CD4-positive, alpha-beta T cell treated with Interferon alpha-2 for 1 hour (primary cell): ENCODE results near the gene KRT33B.
"Not testable (repeated sequence)": the region's sequence is repeated elsewhere in the genome, so short reads cannot be mapped to it uniquely, and the experiment has no call there.

ENCODE experiments used
- DNase-seq, 2 donors: peaks; one replicate each; pipeline ENCODE4 v3.0.0-alpha.2; 2020 to 2022

KRT33B gene

DNA sequence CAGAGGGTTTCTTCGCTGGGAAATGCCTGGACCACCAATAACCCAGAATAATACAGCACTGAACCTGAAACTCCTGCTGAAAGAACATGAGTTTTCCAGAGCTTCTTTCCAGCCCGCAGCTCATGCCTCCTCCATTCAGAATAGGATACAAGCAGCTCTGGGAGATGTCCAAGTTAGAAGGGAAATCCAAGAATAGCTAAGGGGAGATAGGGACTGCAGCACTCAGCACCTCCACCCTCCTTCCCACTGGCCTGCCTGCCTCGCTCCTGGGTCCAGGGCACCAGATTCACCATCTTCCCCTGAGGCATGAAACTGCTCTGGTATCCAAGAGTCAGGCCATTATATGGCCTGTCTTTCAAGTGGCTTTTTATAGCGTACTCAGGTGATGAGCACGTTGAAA lies 23.7 kb upstream of the KRT33B start:
- DNase-seq, result no peak

DNA sequence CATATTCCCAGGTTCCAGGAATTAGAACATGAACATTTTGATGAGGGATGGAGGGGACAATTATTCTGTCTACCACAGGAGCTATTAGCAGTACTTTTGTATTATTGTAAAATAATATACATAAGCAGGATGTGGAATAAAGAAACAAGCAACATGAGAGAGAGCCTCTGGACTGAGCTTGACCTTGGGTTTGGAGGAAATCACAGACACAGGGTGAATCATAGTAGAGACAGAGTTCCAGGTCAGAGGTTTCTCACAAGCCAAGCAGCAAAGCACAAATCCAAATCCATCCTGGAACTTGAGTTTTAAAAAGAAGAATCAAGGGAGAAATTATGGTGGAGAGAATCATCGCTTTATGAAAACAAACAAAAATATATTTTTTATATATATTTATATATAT lies 22.7 kb upstream of the KRT33B start:
- no peak for DNase-seq

DNA sequence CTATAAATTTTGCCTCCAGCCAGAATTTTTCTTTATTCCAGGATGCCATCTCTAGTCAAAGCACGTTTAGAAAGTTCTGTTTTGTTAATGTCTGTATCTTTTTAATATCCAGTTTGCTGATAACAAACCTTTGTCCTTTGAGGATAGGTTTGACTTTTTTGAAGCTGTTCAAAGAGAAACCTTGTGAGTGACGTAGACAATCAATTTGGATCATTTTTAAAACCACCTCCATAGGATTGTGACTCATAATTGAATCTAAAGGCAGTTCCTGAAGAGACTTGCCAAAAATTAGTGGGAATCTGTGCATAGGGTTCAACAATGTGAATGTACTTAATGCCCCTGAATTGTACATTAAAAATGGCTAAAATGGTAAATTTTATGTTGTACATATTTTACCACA lies 21.9 kb upstream of the KRT33B start:
- DNase-seq, result no peak

DNA sequence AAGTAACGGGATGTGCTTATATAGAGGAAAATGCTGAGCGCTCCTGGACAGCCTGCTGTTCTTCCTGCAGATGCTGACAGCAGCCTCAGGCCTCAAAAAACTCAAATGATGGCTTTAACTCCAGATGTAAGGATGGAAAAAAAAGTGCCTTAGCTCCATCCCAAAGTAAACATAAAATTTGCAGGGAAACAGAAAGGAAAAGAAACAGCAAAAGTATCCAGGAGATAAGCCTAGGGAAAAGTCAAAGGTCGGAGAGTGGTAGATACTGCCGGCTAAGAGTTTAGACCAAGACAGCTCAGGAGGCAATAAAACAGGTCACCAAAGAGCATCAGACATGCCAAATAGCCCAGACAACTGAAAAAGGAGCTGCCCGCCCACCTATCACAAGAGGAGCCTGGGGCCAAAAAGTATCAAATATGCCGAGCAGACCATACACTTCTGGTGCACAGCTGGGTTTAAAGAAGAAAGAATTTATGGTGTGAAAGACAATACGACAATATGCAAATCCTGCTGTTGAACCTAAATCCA lies 20.9 kb upstream of the KRT33B start:
- DNase-seq, result no peak

DNA sequence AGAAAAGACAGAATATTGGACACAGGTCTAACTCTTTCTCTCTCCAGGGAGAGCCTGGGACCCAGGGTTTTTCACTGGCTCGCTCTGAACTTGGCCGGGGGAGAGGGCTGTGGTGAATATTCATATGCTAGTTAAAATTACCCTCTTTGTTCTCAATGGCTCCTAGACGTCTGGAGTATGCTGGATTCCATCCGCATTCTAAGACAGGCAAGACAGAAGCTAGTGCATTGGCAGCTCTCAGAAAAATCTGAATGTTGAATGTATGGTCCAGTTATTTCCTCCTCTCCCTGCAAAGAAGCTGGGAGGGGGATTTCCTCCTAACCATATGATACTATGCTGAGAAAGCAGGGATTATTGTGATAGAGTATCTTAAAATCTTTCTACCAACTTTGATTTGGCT lies 18.1 kb upstream of the KRT33B start:
- no peak for DNase-seq

DNA sequence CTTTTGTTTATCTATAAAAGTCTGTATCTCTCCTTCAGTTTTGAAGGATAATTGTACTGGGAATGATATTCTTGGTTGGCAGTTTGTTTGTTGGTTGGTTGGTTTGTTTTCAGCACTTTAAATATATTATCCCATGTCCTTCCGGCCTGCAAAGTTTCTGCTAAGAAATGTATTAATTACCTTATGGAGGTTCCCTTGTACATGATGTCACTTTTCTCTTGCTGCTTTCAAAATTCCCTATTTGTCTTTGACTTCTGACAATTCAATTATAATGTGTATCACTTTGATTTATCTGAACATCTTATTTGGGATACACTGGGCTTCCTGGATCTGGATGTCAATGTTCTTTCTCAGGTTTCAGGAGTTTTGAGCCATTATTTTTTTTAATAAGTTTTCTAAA lies 16.6 kb upstream of the KRT33B start:
- no peak for DNase-seq

DNA sequence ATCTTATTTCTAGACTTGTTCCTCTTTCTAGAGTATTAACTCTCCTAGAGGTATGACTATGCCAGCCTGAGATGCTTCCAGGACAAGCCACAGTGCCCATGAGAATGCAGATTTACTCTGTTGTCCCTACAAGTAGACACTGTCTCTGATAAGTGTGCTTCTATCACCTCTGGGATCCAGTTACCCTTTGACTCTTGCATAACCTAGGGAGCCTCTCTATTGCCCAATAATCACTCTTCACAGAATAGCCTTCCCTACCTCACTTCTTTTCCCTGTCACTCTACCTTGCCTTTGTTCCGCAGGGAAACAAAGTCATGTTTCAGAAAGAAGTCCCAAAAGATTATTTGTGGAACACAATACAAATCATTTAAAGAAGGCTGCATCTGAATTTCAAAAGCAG lies 14.1 kb upstream of the KRT33B start:
- DNase-seq, result no peak

DNA sequence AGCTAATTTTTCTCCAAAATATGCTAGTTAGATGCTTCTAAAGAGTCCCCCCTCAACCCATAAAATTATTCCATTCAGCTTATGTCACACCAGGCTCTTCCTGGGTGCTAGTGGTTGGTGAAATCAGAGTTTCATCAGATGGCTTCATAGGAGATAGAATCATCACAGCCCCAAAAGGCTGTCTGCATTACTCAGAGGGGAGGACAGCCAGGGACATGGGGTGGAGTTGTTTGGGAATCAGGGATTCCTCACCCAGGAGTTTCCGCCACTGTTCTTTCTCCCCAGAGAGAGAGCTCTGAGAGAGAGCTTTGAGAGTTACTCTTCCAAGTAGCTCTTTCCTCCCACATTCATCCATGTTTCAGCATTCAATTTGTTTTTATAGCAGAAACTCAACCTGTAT lies 12.8 kb upstream of the KRT33B start:
- no peak for DNase-seq

DNA sequence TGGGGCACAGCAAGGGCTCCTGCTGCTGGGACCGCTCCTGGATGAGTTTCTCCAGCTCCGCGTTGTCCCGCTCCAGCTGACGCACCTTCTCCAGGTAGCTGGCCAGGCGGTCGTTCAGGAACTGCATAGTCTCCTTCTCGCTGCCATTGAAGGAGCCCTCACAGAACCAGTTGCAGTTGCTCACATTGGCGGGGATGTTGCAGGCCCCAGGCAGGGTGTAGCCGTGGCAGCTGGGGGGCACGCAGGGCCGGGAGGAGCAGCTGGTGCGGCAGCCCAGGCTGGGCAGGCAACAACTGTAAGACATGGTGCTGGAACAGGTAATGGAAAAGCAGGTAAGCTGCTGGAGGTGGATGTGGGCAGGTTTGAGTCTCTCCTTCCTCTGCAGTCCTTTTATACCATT lies 12.3 kb upstream of the KRT33B start, which contains the start of gene KRT34:
Gene KRT34 (minus strand): TSS at position 364 of the 400 bp plus-strand sequence. CDS start 60 bp downstream, at position 304.
- DNase-seq, result not testable (repeated sequence)

DNA sequence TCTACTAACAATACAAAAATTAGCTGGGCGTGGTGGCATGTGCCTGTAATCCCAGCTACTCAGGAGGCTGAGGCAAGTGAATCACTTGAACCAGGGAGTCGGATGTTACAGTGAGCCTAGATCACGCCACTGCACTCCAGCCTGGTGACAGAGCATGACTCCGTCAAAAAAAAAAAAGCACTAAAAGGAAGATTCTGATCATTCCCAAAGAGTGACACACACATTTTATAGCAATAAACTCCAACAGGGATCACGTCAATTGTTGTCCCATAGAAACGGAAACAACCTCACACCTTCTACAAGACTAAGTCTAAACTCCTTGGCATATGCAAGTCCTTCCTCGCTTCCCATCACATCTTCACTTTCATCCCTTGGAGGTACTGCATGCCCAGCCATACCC lies 10.5 kb upstream of the KRT33B start:
- not testable (repeated sequence) for DNase-seq

DNA sequence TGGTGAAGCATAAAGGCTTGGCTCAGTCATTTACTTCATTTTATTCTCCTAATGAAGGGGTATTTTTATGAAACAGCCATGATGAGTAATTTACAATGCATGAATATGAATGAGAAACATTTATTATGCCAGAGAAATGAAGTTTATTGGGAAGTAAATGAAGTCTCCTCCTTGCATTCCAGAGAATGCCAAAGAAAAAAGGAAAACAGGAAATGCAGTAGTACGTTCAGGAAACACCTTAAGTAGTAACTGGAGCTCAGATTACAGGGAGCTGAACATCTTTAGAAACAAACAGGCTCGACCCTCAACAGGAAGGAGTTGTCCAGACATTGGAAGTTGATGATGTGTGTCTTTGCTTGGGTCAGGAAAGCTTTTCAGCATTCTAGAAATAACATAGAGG lies 7.9 kb upstream of the KRT33B start:
- no peak for DNase-seq

DNA sequence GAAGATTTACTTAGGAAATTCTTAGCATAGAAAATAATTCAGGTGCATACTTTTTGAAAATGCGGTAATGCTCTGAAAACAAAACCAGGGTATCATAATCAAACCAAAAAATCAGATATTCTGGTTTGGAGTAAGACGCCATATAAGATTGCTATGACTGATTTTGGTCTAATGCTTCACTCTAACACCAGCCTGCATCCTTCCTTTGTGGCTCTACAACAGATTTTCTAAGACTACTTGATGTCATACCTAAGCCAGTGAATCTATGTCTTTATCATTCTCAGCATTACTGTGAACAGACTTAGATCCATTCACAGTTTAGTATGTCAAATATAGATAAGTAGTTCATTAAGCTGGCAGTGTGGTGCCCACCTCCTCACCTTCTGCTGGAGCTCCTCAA lies 590 bp downstream of the KRT33B start:
- no peak for DNase-seq

DNA sequence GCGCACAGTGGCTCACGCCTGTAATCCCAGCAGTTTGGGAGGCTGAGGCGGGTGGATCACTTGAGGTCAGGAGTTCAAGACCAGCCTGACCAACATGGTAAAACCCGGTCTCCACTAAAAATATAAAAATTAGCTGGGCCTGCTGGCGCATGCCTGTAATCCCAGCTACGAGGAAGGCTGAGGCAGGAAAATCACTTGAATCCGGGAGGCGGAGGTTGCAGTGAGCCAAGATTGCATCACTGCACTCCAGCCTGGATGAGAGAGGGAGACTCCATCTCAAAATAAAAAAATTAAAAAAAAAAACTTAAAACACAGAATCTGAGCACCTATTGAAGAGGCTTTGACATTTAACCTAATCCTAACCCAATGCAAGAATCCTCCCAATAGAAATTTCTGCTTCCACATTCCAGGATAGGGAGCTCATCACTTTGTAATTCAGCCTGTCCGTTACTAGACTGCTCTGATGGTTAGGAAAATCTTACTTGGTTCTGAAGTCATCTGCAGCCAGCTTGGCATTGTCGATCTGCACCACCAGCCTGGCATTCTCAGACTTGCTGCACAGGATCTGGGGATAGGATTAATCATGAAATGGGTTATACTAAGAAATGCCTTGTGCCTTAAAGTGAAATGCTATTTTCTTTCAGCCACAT lies 2.1 kb downstream of the KRT33B start:
- no peak for DNase-seq

DNA sequence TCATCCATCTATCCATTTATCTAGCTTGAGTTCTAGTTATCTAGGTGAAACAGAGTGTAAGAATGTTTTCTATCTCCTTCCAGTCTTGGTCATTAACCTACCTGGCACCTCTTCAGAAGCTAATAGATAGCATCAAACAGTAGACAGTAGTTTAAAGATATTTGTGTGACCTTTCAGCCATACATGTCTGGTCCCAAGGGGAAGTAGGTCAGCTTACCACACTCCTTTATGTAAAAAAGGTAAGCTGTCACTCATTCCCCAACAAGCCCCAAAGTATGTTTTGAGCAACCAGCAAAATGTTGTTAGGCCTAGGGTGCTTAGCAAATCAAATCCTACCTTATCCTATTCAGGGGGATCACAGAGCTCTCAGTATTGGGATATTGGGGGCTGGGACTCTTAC lies 3.5 kb downstream of the KRT33B start:
- no peak for DNase-seq

DNA sequence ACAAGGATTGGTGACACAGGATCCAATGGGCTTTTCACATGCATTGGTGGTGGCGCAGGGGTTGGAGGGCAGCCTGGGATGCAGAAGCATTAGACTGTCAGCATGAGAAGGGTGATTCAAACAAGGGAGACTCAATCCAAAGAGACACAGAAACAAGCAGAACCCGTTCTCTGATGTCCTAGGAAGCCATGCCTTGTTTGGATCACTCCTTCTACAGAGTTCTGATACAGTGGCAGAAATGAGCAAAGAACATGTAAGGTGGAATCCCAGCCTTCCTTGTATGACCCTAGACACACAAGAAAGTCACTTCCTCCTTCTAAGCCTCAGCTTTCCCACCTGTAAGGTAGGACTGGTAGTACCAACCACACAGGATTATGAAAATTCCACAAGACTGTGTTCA lies 5.7 kb downstream of the KRT33B start:
- no peak for DNase-seq

DNA sequence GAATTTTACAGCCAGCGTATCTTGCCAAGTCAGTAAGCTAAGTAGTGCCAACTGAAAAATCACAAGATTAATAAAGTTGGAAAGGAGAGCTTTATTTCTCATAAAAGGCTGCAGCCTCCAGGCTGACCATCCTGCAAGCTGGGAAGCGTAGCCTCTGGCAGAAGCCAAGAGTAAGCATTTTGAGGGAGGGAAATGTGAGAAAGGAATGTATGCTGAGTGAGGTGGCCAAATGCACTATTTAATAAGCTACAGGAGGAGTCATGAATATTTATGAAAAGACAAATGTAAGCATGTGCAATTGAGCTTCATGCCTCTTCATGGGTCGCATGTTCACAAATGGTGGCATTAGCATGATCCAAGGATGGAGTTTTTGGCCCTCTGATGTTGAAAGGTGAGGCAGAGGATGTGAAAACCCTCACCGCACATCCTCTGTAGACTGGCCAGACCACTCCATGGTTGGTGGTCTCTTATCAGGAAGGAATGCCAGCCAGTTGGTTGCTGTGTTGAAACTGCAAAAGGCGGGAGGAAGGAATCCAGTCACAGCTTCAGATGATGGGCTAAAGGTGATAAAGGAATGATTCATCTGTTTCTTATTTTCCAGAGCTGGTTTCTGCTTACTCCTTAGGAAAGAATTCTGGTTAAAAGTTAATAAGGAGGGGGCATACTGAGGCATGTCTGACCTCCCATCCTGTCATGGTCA lies 9.2 kb downstream of the KRT33B start:
- no peak for DNase-seq

DNA sequence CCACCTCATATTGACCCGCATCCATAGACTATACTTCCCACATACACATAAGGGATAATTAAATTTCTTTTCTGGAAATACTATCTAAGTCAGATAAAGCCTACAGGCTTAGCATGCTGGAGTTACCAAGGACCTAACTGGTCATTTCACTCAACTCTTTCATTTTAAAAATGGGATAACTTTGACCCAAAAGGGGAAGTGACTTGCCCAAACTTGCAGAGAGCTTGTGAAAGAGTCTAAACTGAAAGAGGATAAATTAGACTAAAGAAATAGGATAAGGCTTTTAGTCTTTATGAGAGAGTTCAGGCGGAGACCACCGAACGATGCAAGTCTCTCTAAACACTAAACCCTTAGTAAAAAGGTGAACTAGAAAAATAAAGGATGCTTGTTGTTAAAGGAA lies 15.1 kb downstream of the KRT33B start:
- DNase-seq, result no peak

DNA sequence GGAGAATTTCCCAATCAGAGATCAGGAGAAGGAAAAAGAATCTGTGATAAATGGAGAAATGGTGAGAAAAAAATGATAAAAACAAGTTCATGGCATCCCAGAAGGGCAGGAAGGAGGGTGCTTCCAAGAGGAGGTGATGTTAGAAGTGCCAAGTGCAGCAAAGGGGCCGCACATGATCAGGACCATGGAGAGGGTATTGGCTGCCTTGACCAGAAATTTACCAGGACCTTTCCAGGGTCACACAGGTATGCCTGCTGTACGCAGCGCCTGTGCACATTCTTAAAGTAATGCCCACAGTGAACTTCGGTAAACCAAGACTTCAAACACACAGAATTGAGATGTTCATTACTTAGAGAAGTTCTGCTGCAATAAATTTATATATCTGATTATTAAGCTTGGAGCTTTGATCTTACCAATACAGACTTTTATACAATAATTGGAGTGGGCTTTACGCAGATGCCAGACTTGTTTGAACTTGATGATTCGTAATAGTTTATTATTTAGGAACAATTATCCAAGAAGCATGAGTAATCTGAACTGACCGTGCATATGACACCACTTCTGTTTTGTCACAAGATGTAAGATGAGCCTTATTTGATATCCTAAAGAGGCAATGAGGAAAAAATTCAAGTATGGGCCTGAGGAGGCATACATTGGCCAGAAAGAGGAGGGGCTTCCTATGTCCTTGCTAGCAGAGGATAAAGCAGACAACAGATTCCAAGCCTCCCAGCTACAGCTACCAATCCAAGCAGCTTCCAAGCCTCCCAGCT lies 16.8 kb downstream of the KRT33B start:
- no peak for DNase-seq

DNA sequence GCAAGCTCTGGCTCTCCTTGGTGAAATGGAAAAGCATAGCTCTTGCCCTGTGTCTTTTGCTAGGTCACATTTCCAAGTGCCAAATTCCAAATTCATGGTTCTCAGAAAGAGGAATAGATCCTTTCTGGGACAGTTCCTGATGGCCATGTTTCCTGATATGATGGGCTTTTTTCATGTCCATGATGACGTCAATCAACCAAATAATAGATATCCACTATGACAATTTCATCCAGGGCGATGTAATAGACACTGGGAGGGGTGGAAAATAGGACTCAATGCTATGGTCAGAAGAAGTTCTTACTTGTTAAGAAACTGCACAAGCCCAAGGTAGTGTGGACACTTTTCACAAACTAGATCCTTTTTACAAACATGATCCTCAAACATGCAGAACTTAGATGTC lies 18.4 kb downstream of the KRT33B start:
- DNase-seq, result no peak

DNA sequence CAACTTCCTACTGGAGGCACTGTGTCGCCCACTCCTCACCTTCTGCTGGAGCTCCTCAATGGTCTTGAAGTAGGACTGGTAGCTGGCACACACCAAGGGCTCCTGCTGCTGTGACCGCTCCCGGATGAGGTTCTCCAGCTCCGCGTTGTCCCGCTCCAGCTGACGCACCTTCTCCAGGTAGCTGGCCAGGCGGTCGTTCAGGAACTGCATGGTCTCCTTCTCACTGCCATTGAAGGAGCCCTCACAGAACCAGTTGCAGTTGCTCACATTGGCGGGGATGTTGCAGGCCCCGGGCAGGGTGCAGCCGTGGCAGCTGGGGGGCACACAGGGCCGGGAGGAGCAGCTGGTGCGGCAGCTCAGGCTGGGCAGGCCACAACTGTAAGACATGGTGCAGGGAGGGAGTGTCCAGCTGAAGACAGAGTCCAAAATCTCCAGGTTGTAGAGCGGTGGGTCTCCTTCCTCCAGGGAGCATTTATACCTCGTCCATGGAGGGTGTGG lies 19.2 kb downstream of the KRT33B start, which contains the start of gene KRT33A:
Gene KRT33A (minus strand): TSS at position 448 of the 498 bp plus-strand sequence. CDS start 61 bp downstream, at position 387.
- not testable (repeated sequence) for DNase-seq

DNA sequence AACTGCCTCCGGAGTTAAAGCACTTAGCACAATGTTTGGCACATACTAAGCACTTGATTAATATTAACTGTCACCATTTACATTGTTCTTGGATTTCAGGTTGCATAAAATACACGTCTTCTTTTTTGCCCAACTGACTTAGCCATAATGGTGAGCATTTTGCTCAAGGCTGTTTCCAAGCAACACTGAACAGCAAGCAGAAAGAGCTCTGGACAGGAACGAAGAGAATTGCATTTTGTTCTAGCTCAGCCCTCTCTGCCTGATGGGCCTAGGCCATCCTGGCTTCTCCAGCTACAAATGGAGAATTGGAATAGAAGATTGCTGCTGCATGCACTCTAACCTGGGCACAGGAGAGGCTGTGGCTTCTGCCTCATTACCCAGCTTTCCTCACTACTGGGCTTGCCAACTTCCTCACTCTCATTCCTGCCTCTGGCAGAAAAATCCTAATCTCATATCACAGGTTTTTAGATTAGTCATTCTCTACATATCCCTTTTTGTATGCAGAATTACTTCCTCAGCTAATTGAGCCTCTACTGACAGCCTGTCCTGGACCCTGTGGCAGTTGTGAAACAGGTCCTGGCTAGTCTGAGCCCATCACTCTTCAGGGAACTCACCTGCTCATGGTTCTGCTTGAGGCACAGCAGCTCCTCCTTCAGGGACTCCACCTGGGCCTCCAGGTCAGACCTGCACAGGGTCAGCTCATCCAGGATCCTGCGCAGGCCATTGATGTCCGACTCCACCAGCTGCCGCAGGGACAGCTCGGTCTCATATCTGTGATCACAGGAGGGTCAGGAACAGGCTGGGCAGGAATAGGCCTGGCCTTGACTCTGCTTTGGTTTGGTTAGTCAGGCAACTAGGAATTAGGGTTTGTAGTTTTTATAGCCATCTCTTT lies 21.5 kb downstream of the KRT33B start:
- no peak for DNase-seq

DNA sequence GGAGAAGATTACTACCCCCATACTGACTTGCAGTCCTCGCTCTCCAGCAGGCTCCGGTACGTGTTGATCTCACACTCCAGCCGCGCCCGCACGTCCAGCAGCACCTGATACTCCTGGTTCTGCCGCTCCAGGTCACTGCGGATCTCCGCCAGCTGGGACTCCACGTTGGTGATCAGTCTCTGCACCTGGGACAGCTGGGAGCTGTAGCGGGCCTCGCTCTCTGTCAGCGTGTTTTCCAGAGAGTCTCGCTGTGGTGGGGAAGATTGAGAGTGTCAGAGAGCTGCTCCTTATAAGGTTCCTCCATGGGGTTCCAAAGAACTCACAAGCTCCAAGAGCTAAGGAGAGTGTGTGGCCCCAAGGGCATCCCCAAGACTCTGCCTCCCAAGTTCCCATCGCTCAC lies 23.2 kb downstream of the KRT33B start:
- DNase-seq, result not testable (repeated sequence)
